Endothelial cell of umbilical vein (primary cell): ENCODE data around the gene IPO11.

Experiments
- EZH2 ChIP-seq: IDR thresholded peaks from 2 replicates; pipeline ENCODE4 v1.6.1; 2012; ENCODE audit warnings: borderline replicate concordance, low read depth, mild to moderate bottlenecking, moderate library complexity, low read length, inconsistent platforms; ENCODE audit not compliant: severe bottlenecking
- POLR2A ChIP-seq: IDR thresholded peaks from 2 replicates; pipeline ENCODE4 v1.6.1; 2012; ENCODE audit warnings: low read depth, mild to moderate bottlenecking, control low read depth, low read length
- TF ChIP-seq, protein P1 (sequence below), 2 donors: IDR thresholded peaks; 1 replicate in 1 of 2; 2 replicates in 1 of 2; pipeline ENCODE4 v1.5.1; 2011; ENCODE audit warnings: low read length in 2 of 2, mild to moderate bottlenecking in 2 of 2, moderate library complexity in 2 of 2, control low read depth in 1 of 2, inconsistent platforms in 1 of 2, low read depth in 1 of 2; ENCODE audit not compliant: insufficient read depth in 1 of 2; ENCODE audit errors: extremely low read depth in 1 of 2

DNA sequence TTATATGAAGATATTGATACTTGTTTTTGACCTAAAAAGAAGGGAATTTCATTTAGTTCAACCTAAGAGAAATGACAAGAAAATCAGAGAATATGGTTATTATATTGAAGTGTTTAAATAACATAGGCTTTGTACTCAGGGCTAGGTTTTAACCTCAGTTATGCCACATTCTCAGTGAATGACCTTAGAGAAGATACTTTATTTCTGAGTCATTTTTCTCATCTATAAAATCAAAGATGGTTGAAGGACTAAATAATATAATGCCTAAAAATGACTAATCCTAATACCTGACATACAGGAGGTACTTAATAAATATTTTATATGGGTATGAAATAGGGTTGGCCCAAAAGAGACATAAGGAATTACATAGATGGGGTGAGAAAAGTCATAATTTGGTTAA lies 41.2 kb upstream of the IPO11 start:
- TF ChIP-seq POLR2A = no peak
- TF ChIP-seq, protein P1, sequence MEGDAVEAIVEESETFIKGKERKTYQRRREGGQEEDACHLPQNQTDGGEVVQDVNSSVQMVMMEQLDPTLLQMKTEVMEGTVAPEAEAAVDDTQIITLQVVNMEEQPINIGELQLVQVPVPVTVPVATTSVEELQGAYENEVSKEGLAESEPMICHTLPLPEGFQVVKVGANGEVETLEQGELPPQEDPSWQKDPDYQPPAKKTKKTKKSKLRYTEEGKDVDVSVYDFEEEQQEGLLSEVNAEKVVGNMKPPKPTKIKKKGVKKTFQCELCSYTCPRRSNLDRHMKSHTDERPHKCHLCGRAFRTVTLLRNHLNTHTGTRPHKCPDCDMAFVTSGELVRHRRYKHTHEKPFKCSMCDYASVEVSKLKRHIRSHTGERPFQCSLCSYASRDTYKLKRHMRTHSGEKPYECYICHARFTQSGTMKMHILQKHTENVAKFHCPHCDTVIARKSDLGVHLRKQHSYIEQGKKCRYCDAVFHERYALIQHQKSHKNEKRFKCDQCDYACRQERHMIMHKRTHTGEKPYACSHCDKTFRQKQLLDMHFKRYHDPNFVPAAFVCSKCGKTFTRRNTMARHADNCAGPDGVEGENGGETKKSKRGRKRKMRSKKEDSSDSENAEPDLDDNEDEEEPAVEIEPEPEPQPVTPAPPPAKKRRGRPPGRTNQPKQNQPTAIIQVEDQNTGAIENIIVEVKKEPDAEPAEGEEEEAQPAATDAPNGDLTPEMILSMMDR (IDR thresholded peaks at IDR 0.05; ENCODE audit: extremely low read depth in 1 of 2, insufficient read depth in 1 of 2, low read depth in 1 of 2, low read length in 2 of 2) = no peak
- no peak for TF ChIP-seq EZH2
